Endothelial cell of umbilical vein (primary cell): ENCODE data around the gene MTCH1. TPM values are rescaled to one million over a fixed set of nuclear protein-coding genes. Genes with fewer than 3 reads are reported as not detected.

Experiments
- BruUV-seq: library from RNA; stranded (reverse); fragments of 400-500 nt; replicated peaks from 2 replicates; lab custom pipeline; 2021; lab: Mats Ljungman, UMichigan
- CTCF ChIA-PET: fragments of 300-600, 350-600 bp; sonication (Branson Sonifier 250); formaldehyde crosslinking; loops from one replicate; lab custom pipeline; 2021; ENCODE audit warnings: antibody characterized with exemption, inconsistent platforms; lab: Charles Lee
- POLR2A ChIA-PET: fragments of 300-600, 350-600 bp; sonication (Branson Sonifier 250); formaldehyde crosslinking; loops from one replicate; lab custom pipeline; 2021; ENCODE audit warnings: antibody characterized with exemption, inconsistent platforms; lab: Charles Lee
- DNase-seq: peaks from one replicate; pipeline ENCODE4 v3.0.0-alpha.2; 2011; ENCODE audit warnings: low read depth, low spot score
- FAIRE-seq: peaks from 2 replicates; lab custom pipeline; 2011; peaks lifted over from hg19 to GRCh38; lab: Jason Lieb, UNC
- H2AFZ ChIP-seq: 2 replicates; pipeline ENCODE4 v1.6.0; 2012; ENCODE audit warnings: low read depth, low read length, control low read depth, inconsistent platforms
- H3K27ac ChIP-seq: 2 replicates; pipeline ENCODE4 v1.5.1; 2011; ENCODE audit warnings: low read depth, mild to moderate bottlenecking, control low read depth, low read length, moderate library complexity; ENCODE audit not compliant: insufficient read depth
- H3K27me3 ChIP-seq, 2 experiments: 2 replicates each; pipeline versions ENCODE4 v1.6.0 to v1.6.1; 2011; ENCODE audit warnings: low read length in 2 of 2, mixed read lengths in 1 of 2; ENCODE audit not compliant: control insufficient read depth in 2 of 2, insufficient read depth in 2 of 2
- H3K36me3 ChIP-seq, 2 experiments: 2 replicates in 1 of 2; 3 replicates in 1 of 2; pipeline ENCODE4 v1.5.1; 2011; ENCODE audit warnings: low read length in 2 of 2, mild to moderate bottlenecking in 1 of 2, moderate library complexity in 1 of 2; ENCODE audit not compliant: control insufficient read depth in 2 of 2, insufficient read depth in 2 of 2; ENCODE audit errors: extremely low read depth in 1 of 2
- H3K4me1 ChIP-seq: 3 replicates; pipeline ENCODE4 v1.5.1; 2011; ENCODE audit warnings: mild to moderate bottlenecking, low read length; ENCODE audit not compliant: control insufficient read depth, insufficient read depth; ENCODE audit errors: extremely low read depth
- H3K4me2 ChIP-seq: 2 replicates; pipeline ENCODE4 v1.6.1; 2011; ENCODE audit warnings: low read length, control low read depth, mixed read lengths; ENCODE audit not compliant: insufficient read depth
- H3K4me3 ChIP-seq, 3 experiments: fragments of 200-600 bp in 1 of 3; sonication (generic), shearing (Covaris generic) in 1 of 3; replicated peaks in 1 of 3; 2 replicates each; pipeline ENCODE4 v1.5.1; 2011 to 2016; ENCODE audit warnings: control low read depth in 3 of 3, low read length in 3 of 3, mild to moderate bottlenecking in 2 of 3, inconsistent platforms in 1 of 3, low read depth in 1 of 3, moderate library complexity in 1 of 3; ENCODE audit not compliant: insufficient read depth in 1 of 3
- H3K79me2 ChIP-seq: 2 replicates; pipeline ENCODE4 v1.6.0; 2012; ENCODE audit warnings: low read length, inconsistent platforms; ENCODE audit not compliant: control insufficient read depth, insufficient read depth
- H3K9ac ChIP-seq: replicated peaks from 2 replicates; pipeline ENCODE3; 2011; ENCODE audit warnings: low read length, control low read depth; ENCODE audit not compliant: insufficient read depth; ENCODE audit errors: extremely low read depth
- H3K9me1 ChIP-seq: replicated peaks from 3 replicates; pipeline ENCODE4 v1.6.0; 2011; ENCODE audit warnings: mild to moderate bottlenecking, low read length; ENCODE audit not compliant: control insufficient read depth, insufficient read depth; ENCODE audit errors: extremely low read depth
- H3K9me3 ChIP-seq: replicated peaks from 2 replicates; pipeline ENCODE4 v1.5.1; 2012; ENCODE audit warnings: low read length, inconsistent platforms; ENCODE audit not compliant: control insufficient read depth, insufficient read depth
- H4K20me1 ChIP-seq: replicated peaks from 2 replicates; pipeline ENCODE3; 2011; ENCODE audit warnings: mild to moderate bottlenecking, low read length; ENCODE audit not compliant: control insufficient read depth, insufficient read depth; ENCODE audit errors: extremely low read depth
- CTCF ChIP-seq, 2 donors: IDR thresholded peaks; 1 replicate in 1 of 2; 2 replicates in 1 of 2; pipeline ENCODE4 v1.5.1; 2011; ENCODE audit warnings: low read length in 2 of 2, mild to moderate bottlenecking in 2 of 2, moderate library complexity in 2 of 2, control low read depth in 1 of 2, inconsistent platforms in 1 of 2, low read depth in 1 of 2; ENCODE audit not compliant: insufficient read depth in 1 of 2; ENCODE audit errors: extremely low read depth in 1 of 2
- EZH2 ChIP-seq: IDR thresholded peaks from 2 replicates; pipeline ENCODE4 v1.6.1; 2012; ENCODE audit warnings: borderline replicate concordance, low read depth, mild to moderate bottlenecking, moderate library complexity, low read length, inconsistent platforms; ENCODE audit not compliant: severe bottlenecking
- FOS ChIP-seq: IDR thresholded peaks from 2 replicates; pipeline ENCODE4 v1.6.1; 2011; ENCODE audit warnings: mild to moderate bottlenecking, low read length, moderate library complexity, borderline replicate concordance; ENCODE audit not compliant: insufficient read depth
- GATA2 ChIP-seq: IDR thresholded peaks from 2 replicates; pipeline ENCODE4 v1.7.0; 2011; ENCODE audit warnings: low read depth, mild to moderate bottlenecking, moderate library complexity, mixed read lengths, low read length; ENCODE audit not compliant: insufficient read length, insufficient read depth
- JUN ChIP-seq: IDR thresholded peaks from 2 replicates; pipeline ENCODE4 v1.6.1; 2011; ENCODE audit warnings: borderline replicate concordance, low read depth; ENCODE audit not compliant: insufficient read length, insufficient read depth
- MAX ChIP-seq: IDR thresholded peaks from 2 replicates; pipeline ENCODE4 v1.6.1; 2011; ENCODE audit not compliant: insufficient read depth, insufficient read length
- MYC ChIP-seq: IDR thresholded peaks from one replicate; pipeline ENCODE4 v1.6.1; 2011; ENCODE audit warnings: mild to moderate bottlenecking, low read depth, low read length
- POLR2A ChIP-seq: IDR thresholded peaks from 2 replicates; pipeline ENCODE4 v1.6.1; 2012; ENCODE audit warnings: low read depth, mild to moderate bottlenecking, control low read depth, low read length
- POLR2AphosphoS5 ChIP-seq: IDR thresholded peaks from 2 replicates; pipeline ENCODE4 v1.6.1; 2012; ENCODE audit warnings: low read depth, mild to moderate bottlenecking, control low read depth, low read length, moderate library complexity; ENCODE audit not compliant: insufficient read depth
- dilution Hi-C: fragments of 300-500 bp; cut with MboI; formaldehyde crosslinking; loops from one replicate; pipeline ENCODE4 v1.15.0; 2019; ENCODE audit warnings: low sequenced_read_pairs; ENCODE audit not compliant: extremely low pct_ligation_motif_present
- intact Hi-C: fragments of 100-400 bp; cut with micrococcal nuclease; formaldehyde crosslinking; loops from one replicate; pipeline ENCODE4 v1.10.0; 2022
- polyA plus RNA-seq, 4 experiments: library from polyadenylated mRNA; depleted of rRNA in 3 of 4; stranded (reverse) in 3 of 4; unstranded in 1 of 4; fragments of >200 nt; gene quantifications; 2 replicates each; pipeline versions ENCODE4 v1.2.1 to v1.2.3, GENCODE V29; 2011 to 2012; ENCODE audit warnings: missing spikeins in 1 of 4
- total RNA-seq: library from RNA; stranded (reverse); gene quantifications from 2 replicates; pipeline ENCODE4 v1.2.3, GENCODE V29; 2021

MTCH1 gene
- total and polyA plus RNA-seq, 2 donors (not counting 3 experiments of a cell fraction or from before 2014, with no cell fraction given) = 218 to 228 TPM

- Histone ChIP-seq H3K4me2 (no peak overlapping the region), H3K79me2 (no peaks in the 10 kb centered on the region), H3K9me3 (no peaks in the 10 kb centered on the region), H3K4me3 (no peak overlapping the region), H3K27me3 (no peaks in the 10 kb centered on the region), H4K20me1 (no peaks in the 10 kb centered on the region), H3K4me1 (no peaks in the 10 kb centered on the region), H2AFZ (no peak overlapping the region), H3K9ac (no peak overlapping the region), H3K9me1 (no peaks in the 10 kb centered on the region), H3K36me3 (no peaks in the 10 kb centered on the region), H3K27ac (no peak overlapping the region)
- no peak for TF ChIP-seq GATA2
- no peak for TF ChIP-seq MYC
- no peak for TF ChIP-seq POLR2A
- TF ChIP-seq CTCF (IDR thresholded peaks at IDR 0.05; ENCODE audit: extremely low read depth in 1 of 2, insufficient read depth in 1 of 2, low read depth in 1 of 2, low read length in 2 of 2) = no peak
- TF ChIP-seq JUN = no peak
- TF ChIP-seq POLR2AphosphoS5 = no peak
- no peak for TF ChIP-seq FOS
- no peak for TF ChIP-seq MAX
- TF ChIP-seq EZH2 = no peak
- ChIA-PET CTCF (interaction anchor here (1.0 to 1.5 kb wide), 4 partner anchors 9 to 200 kb away, joined by 3 to 4 read pairs (median 4); partner anchors contain the start of gene PPIL1), POLR2A (no interaction called here)
- no peak for DNase-seq
- dilution Hi-C loops = no loop called here
- BruUV-seq = no TSS peak
- intact Hi-C loops = no loop called here
- no peak for FAIRE-seq
Observed at GRCh38 chr6:37010402-37010892, 24.5 kb upstream of the MTCH1 start.
